CD4-positive, CD25-positive, alpha-beta regulatory T cell (primary cell): ENCODE measurements around the gene IGSF5. TPM values are rescaled to one million over a fixed set of nuclear protein-coding genes. Genes with fewer than 3 reads are reported as not detected.
"Not testable (repeated sequence)": the region's sequence is repeated elsewhere in the genome, so short reads cannot be mapped to it uniquely, and the experiment has no call there.

Experiments used
- ATAC-seq, 2 donors: fragments of 150-1000 bp; cut with Tn5 transposase; one replicate each; pipeline ENCODE4 v1.10.0; 2021; ENCODE audit warnings: low read depth in 2 of 2, moderate number of reproducible peaks in 2 of 2, moderate library complexity in 1 of 2
- DNase-seq, 3 donors: peaks; one replicate each; pipeline versions ENCODE4 v3.0.0 to v3.0.0-alpha.2; 2012 to 2022; ENCODE audit warnings: mixed read lengths in 1 of 3
- H3K27ac ChIP-seq: one replicate; pipeline ENCODE4 v1.7.0; 2013; ENCODE audit warnings: mild to moderate bottlenecking, low read length; ENCODE audit not compliant: insufficient read depth, poor library complexity, severe bottlenecking
- H3K27me3 ChIP-seq: one replicate; pipeline ENCODE4 v1.7.0; 2013; ENCODE audit warnings: low read length; ENCODE audit not compliant: control insufficient read depth, insufficient read depth
- H3K36me3 ChIP-seq: one replicate; pipeline ENCODE4 v1.7.0; 2013; ENCODE audit warnings: mild to moderate bottlenecking, low read length, moderate library complexity; ENCODE audit not compliant: control insufficient read depth, insufficient read depth
- H3K4me1 ChIP-seq: 2 replicates; pipeline ENCODE4 v1.7.0; 2013; ENCODE audit warnings: mild to moderate bottlenecking, low read length; ENCODE audit not compliant: insufficient read depth, control insufficient read depth, poor library complexity, severe bottlenecking
- H3K4me3 ChIP-seq: one replicate; pipeline ENCODE4 v1.7.0; 2013; ENCODE audit warnings: low read depth, mild to moderate bottlenecking, low read length, moderate library complexity
- H3K9me3 ChIP-seq, 2 experiments: 1 replicate in 1 of 2; 2 replicates in 1 of 2; pipeline ENCODE4 v1.7.0; 2013; ENCODE audit warnings: low read length in 2 of 2, mild to moderate bottlenecking in 1 of 2, moderate library complexity in 1 of 2; ENCODE audit not compliant: control insufficient read depth in 2 of 2
- H3K27ac Mint-ChIP-seq, 3 donors: one replicate each; pipeline ENCODE4 v1.8.0; 2020 to 2022; ENCODE audit warnings: mild to moderate bottlenecking in 3 of 3, mixed read lengths in 3 of 3, moderate library complexity in 2 of 3
- H3K27me3 Mint-ChIP-seq: one replicate; pipeline ENCODE4 v1.8.0; 2022; ENCODE audit warnings: mild to moderate bottlenecking, mixed read lengths
- H3K36me3 Mint-ChIP-seq: one replicate; pipeline ENCODE4 v1.8.0; 2020; ENCODE audit warnings: mixed read lengths
- H3K4me1 Mint-ChIP-seq, 4 donors: one replicate each; pipeline ENCODE4 v1.8.0; 2020 to 2022; ENCODE audit warnings: mixed read lengths in 4 of 4, mild to moderate bottlenecking in 1 of 4
- H3K4me3 Mint-ChIP-seq, 4 donors: one replicate each; pipeline ENCODE4 v1.8.0; 2020 to 2022; ENCODE audit warnings: mild to moderate bottlenecking in 4 of 4, mixed read lengths in 4 of 4, moderate library complexity in 3 of 4
- H3K9me3 Mint-ChIP-seq, 7 donors: one replicate each; pipeline ENCODE4 v1.8.0; 2020 to 2022; ENCODE audit warnings: mixed read lengths in 7 of 7, mild to moderate bottlenecking in 3 of 7, moderate library complexity in 2 of 7
- polyA plus RNA-seq, 4 donors: library from polyadenylated mRNA; unstranded; fragments of 300-500 nt; fragmentation: Illumina TruSeq; gene quantifications; one replicate each; pipeline ENCODE4 v1.2.3, GENCODE V29; 2021
- total RNA-seq: library from RNA; stranded (reverse); gene quantifications from one replicate; pipeline ENCODE4 v1.2.3, GENCODE V29; 2022

The IGSF5 gene
- total and polyA plus RNA-seq, 5 donors from 2014 or later: not detected

GRCh38 chr21:39739531-39739930 lies 5.5 kb upstream of the IGSF5 start:
- DNase-seq, ATAC-seq, H3K27me3 Mint-ChIP-seq, H3K27me3 ChIP-seq, H3K27ac ChIP-seq, H3K36me3 Mint-ChIP-seq, H3K4me1 Mint-ChIP-seq, H3K4me3 ChIP-seq, H3K4me1 ChIP-seq, H3K27ac Mint-ChIP-seq, H3K9me3 Mint-ChIP-seq, H3K4me3 Mint-ChIP-seq, H3K36me3 ChIP-seq, H3K9me3 ChIP-seq: not testable (repeated sequence)

- not testable (repeated sequence) for H3K9me3 ChIP-seq, H3K4me3 ChIP-seq, H3K9me3 Mint-ChIP-seq, H3K36me3 ChIP-seq, H3K27me3 Mint-ChIP-seq, H3K36me3 Mint-ChIP-seq, H3K27ac ChIP-seq, H3K4me1 ChIP-seq, H3K27me3 ChIP-seq, H3K4me3 Mint-ChIP-seq, H3K27ac Mint-ChIP-seq, H3K4me1 Mint-ChIP-seq, DNase-seq, ATAC-seq
These were observed 2.4 kb upstream of the IGSF5 start for GRCh38 chr21:39742561-39742960.

- H3K4me3 Mint-ChIP-seq, H3K27ac Mint-ChIP-seq: not testable (repeated sequence)
These were observed 349 bp downstream of the IGSF5 start for GRCh38 chr21:39745332-39745731.

GRCh38 chr21:39750670-39751069 lies 5.7 kb downstream of the IGSF5 start:
- Mint-ChIP-seq H3K4me3 (no peak overlapping the region), H3K27ac (no peak overlapping the region), H3K36me3 (no peaks in the 10 kb centered on the region), H3K9me3 (peaks cover 0 to 4% (median 0%) of the 10 kb centered on the region in 7 donors), H3K27me3 (no peaks in the 10 kb centered on the region), H3K4me1 (no peaks in the 10 kb centered on the region)
- Histone ChIP-seq H3K27ac (no peak overlapping the region), H3K9me3 (no peaks in the 10 kb centered on the region), H3K4me1 (no peaks in the 10 kb centered on the region), H3K27me3 (no peaks in the 10 kb centered on the region), H3K4me3 (no peak overlapping the region), H3K36me3 (no peaks in the 10 kb centered on the region)
- DNase-seq: no peak
- no peak for ATAC-seq

More at GRCh38 chr21:39745332-39745731, 349 bp downstream of the IGSF5 start:
- not testable (repeated sequence) for H3K4me3 ChIP-seq, DNase-seq, H3K36me3 ChIP-seq, H3K27me3 ChIP-seq, H3K4me1 Mint-ChIP-seq, ATAC-seq, H3K9me3 Mint-ChIP-seq, H3K36me3 Mint-ChIP-seq, H3K27ac ChIP-seq, H3K27me3 Mint-ChIP-seq, H3K9me3 ChIP-seq, H3K4me1 ChIP-seq

GRCh38 chr21:39754811-39755210 lies 9.8 kb downstream of the IGSF5 start:
- Mint-ChIP-seq H3K27ac (no peak overlapping the region), H3K27me3 (no peaks in the 10 kb centered on the region), H3K4me3 (no peak overlapping the region), H3K4me1 (no peaks in the 10 kb centered on the region), H3K36me3 (no peaks in the 10 kb centered on the region), H3K9me3 (peaks cover 1 to 10% (median 4%) of the 10 kb centered on the region in 7 donors)
- ATAC-seq (no peak), DNase-seq (no peak)
- Histone ChIP-seq H3K4me3 (no peak overlapping the region), H3K9me3 (no peaks in the 10 kb centered on the region), H3K27me3 (no peaks in the 10 kb centered on the region), H3K27ac (no peak overlapping the region), H3K36me3 (no peaks in the 10 kb centered on the region), H3K4me1 (no peaks in the 10 kb centered on the region)

- Mint-ChIP-seq H3K27me3 (peaks cover 1% of the 10 kb centered on the region), H3K4me1 (no peaks in the 10 kb centered on the region), H3K36me3 (no peaks in the 10 kb centered on the region), H3K27ac (no peak overlapping the region), H3K4me3 (no peak overlapping the region), H3K9me3 (peaks cover 1 to 10% (median 4%) of the 10 kb centered on the region in 7 donors)
- no peak overlapping the region for H3K4me3 ChIP-seq
- no peak for DNase-seq
- H3K27me3 ChIP-seq: no peaks in the 10 kb centered on the region
- H3K27ac ChIP-seq: no peak overlapping the region
- no peaks in the 10 kb centered on the region for H3K9me3 ChIP-seq
- ATAC-seq: no peak
- H3K4me1 ChIP-seq: no peaks in the 10 kb centered on the region
- H3K36me3 ChIP-seq: no peaks in the 10 kb centered on the region
These were observed 11.3 kb downstream of the IGSF5 start for GRCh38 chr21:39756285-39756684.

- Histone ChIP-seq H3K4me1 (no peaks in the 10 kb centered on the region), H3K9me3 (no peaks in the 10 kb centered on the region), H3K4me3 (no peak overlapping the region), H3K27ac (no peak overlapping the region), H3K27me3 (no peaks in the 10 kb centered on the region), H3K36me3 (no peaks in the 10 kb centered on the region)
- H3K36me3 Mint-ChIP-seq: no peaks in the 10 kb centered on the region
- H3K27me3 Mint-ChIP-seq: peaks cover 4% of the 10 kb centered on the region
- ATAC-seq (no peak), DNase-seq (no peak)
- peaks cover 0 to 11% (median 3%) of the 10 kb centered on the region in 7 donors for H3K9me3 Mint-ChIP-seq
- H3K4me1 Mint-ChIP-seq: no peaks in the 10 kb centered on the region
- H3K27ac Mint-ChIP-seq: no peak overlapping the region
- no peak overlapping the region for H3K4me3 Mint-ChIP-seq
These were observed 18.4 kb downstream of the IGSF5 start for GRCh38 chr21:39763272-39763970.

- H3K27me3 ChIP-seq: no peaks in the 10 kb centered on the region
- no peak overlapping the region for H3K27ac ChIP-seq
- ATAC-seq (no peak), DNase-seq (no peak)
- no peaks in the 10 kb centered on the region for H3K4me1 ChIP-seq
- H3K4me3 Mint-ChIP-seq: no peak overlapping the region
- no peaks in the 10 kb centered on the region for H3K9me3 ChIP-seq
- H3K9me3 Mint-ChIP-seq: peaks cover 0 to 4% (median 0%) of the 10 kb centered on the region in 7 donors
- no peak overlapping the region for H3K4me3 ChIP-seq
- no peaks in the 10 kb centered on the region for H3K4me1 Mint-ChIP-seq
- H3K27me3 Mint-ChIP-seq: no peaks in the 10 kb centered on the region
- no peaks in the 10 kb centered on the region for H3K36me3 Mint-ChIP-seq
- no peaks in the 10 kb centered on the region for H3K36me3 ChIP-seq
- no peak overlapping the region for H3K27ac Mint-ChIP-seq
These were observed 29.2 kb downstream of the IGSF5 start for GRCh38 chr21:39774227-39774626.
